GM19452 (cell line): Measurements from ENCODE around the gene FGA.
A peak's percentile ranks its signal among the peaks of the same experiment; 100 is the strongest.

Experiments
- ATAC-seq: cut with Tn5 transposase; IDR thresholded peaks from one replicate; pipeline ENCODE4 v1.9.1; 2021; ENCODE audit not compliant: unreplicated experiment

Gene FGA

GRCh38 chr4:154583230-154583629 lies 7.3 kb downstream of the FGA start:
- ATAC-seq: no peak

GRCh38 chr4:154582723-154583122 lies 7.8 kb downstream of the FGA start:
- no peak for ATAC-seq

- no peak for ATAC-seq
These were observed 10.6 kb downstream of the FGA start for GRCh38 chr4:154579927-154580326.

- ATAC-seq: no peak
These were observed 11.6 kb downstream of the FGA start for GRCh38 chr4:154578919-154579318.

GRCh38 chr4:154577324-154577723 lies 13.2 kb downstream of the FGA start:
- no peak for ATAC-seq

GRCh38 chr4:154574311-154574710 lies 16.2 kb downstream of the FGA start:
- no peak for ATAC-seq

GRCh38 chr4:154573190-154573870 lies 17.2 kb downstream of the FGA start:
- ATAC-seq: no peak

- no peak for ATAC-seq
These were observed 21.0 kb downstream of the FGA start for GRCh38 chr4:154569584-154569983.

GRCh38 chr4:154569028-154569427 lies 21.5 kb downstream of the FGA start:
- no peak for ATAC-seq

GRCh38 chr4:154566639-154567204 lies 23.8 kb downstream of the FGA start:
- no peak for ATAC-seq

- no peak for ATAC-seq
These were observed 24.8 kb downstream of the FGA start for GRCh38 chr4:154565704-154566103.

- no peak for ATAC-seq
These were observed 26.2 kb downstream of the FGA start for GRCh38 chr4:154564311-154564710.

- no peak for ATAC-seq
These were observed 27.8 kb downstream of the FGA start, which contains the start of gene FGB for GRCh38 chr4:154562697-154563254. Gene FGB (plus strand): TSS chr4:154563011. CDS start chr4:154563019, 8 bp downstream.

- ATAC-seq: no peak
These were observed 29.7 kb downstream of the FGA start for GRCh38 chr4:154560824-154561231.

- no peak for ATAC-seq
These were observed 30.1 kb downstream of the FGA start for GRCh38 chr4:154560419-154560801.

- ATAC-seq: peak; percentile 81
These were observed 30.8 kb downstream of the FGA start for GRCh38 chr4:154559494-154560418.

- peak; percentile 13 for ATAC-seq
These were observed 31.4 kb downstream of the FGA start for GRCh38 chr4:154559141-154559493.

GRCh38 chr4:154551872-154552686 lies 38.5 kb downstream of the FGA start:
- ATAC-seq: peak; percentile 43

GRCh38 chr4:154549894-154550790 lies 40.4 kb downstream of the FGA start, which contains the start of gene PLRG1:
Gene PLRG1 (minus strand): TSS chr4:154550400. CDS start chr4:154550308, 92 bp downstream.
- peak; percentile 99 for ATAC-seq

GRCh38 chr4:154545689-154546088 lies 44.9 kb downstream of the FGA start:
- ATAC-seq: no peak
